NCI-H2227 (cell line): ENCODE data around the gene OTOA.
"Not testable (repeated sequence)": the region's sequence is repeated elsewhere in the genome, so short reads cannot be mapped to it uniquely, and the experiment has no call there.

Experiments
- DNase-seq: peaks from one replicate; lab custom pipeline; 2025; ENCODE audit not compliant: unreplicated experiment; lab: John Stamatoyannopoulos, UW

The OTOA gene

GRCh38 chr16:21639493-21639892 is 24.3 kb upstream of the OTOA start:
- DNase-seq: no peak

DNA sequence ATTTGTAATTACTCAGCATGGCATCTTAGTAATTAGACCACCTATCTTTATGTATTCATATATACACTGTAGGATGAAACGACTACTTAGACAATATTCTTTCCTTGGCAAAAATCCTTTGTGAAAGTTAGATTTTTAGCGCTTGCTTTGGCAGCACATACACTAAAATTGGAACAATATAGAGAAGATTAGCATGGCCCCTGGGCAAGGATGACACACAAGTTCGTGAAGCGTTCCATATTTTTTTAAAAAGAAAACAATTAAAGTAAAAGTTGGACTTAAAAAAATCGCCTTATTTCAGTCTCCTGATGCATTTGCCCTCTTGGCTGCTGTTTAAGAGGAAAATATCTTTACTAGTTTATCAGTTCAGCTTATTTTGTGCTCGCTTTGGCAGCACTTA is 21.9 kb upstream of the OTOA start:
- DNase-seq: no peak

GRCh38 chr16:21642861-21643260 is 20.9 kb upstream of the OTOA start:
- no peak for DNase-seq

DNA sequence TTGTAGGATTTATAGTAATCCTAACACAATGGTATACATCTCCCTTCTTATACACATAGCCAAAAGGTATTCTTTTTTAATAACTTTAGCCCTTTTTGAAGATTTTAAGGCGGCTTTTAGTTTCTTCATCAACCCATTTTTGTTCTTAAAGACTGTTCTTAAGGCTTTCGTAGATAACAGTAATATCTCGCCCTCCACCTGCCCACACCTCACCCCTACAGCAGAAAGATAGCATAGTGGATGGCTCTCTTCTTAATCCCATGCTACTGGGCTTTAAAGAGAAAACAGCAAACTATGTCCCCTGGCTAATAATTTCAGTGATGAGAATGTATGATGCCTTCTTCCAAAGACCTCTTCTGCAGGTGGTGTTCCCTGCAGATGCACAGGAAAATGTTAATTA is 20.0 kb upstream of the OTOA start:
- no peak for DNase-seq

- no peak for DNase-seq
Observed at GRCh38 chr16:21644674-21645073, 19.1 kb upstream of the OTOA start.

GRCh38 chr16:21645261-21645721 is 18.5 kb upstream of the OTOA start:
- no peak for DNase-seq

- DNase-seq: no peak
Observed at GRCh38 chr16:21646091-21646490, 17.7 kb upstream of the OTOA start.

DNA sequence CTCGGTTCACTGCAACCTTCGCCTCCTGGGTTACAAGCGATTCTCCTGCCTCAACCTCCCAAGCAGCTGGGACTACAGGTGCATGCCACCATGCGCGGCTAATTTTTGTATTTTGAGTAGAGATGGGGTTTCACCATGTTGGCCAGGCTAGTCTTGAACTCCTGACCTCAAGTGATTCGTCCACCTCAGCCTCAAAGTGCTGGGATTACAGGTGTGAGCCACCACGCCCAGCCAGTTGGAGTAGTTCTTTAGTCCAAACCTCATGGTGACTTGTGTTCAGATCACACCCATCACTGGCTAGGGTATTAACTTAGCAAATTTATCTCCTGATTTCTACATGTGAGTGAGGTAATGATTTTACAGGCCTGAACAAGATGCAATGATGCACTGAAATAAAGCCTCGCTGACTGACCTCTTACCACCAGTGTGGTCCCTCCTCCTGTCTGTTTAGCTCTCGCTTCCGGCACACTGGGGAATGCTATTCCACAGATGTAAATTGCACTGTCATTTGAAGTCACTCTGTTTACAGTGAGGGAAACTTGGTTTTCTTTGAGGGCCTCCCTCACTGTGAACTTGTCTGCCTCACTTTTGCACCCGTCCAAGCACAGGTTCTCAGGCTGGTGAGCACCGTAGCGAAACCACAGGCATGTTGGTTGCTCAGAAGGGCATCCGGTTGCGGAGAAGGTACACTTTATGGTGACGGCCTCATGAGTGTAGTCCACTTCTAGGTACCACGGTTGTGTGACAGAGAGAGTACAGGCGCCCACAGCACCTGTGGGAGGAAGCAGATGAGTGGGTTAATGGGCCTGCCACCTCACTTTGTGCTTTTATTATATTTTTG is 16.8 kb upstream of the OTOA start:
- no peak for DNase-seq

DNA sequence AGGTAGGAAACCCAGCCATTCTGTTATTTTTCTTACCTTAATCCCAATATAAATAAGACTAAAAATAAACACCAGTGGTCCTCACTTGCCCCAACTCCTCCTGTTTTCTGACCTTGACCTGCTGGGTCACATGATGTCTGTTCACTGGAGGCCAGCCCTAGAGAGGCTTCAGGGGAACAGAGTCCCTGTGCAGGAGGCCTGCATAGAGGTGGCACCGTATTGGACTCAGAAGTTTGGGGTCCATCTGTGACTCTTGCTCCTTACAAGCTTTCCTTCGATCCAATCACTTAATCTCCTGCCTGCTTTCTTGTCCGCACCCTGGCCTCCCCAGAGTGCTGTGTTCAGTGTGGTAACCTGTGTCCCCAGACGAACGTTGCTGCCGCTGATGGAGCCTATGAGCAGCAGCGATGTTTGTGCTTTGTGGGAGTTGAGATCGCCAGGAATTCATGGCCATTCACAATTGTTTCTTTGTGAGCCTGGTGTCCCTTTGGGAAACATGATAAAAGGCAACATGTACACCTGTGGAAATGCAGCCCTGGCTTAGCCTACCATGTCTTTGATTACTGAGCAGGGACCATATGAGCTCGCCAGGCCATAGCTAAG is 16.1 kb upstream of the OTOA start:
- no peak for DNase-seq

DNA sequence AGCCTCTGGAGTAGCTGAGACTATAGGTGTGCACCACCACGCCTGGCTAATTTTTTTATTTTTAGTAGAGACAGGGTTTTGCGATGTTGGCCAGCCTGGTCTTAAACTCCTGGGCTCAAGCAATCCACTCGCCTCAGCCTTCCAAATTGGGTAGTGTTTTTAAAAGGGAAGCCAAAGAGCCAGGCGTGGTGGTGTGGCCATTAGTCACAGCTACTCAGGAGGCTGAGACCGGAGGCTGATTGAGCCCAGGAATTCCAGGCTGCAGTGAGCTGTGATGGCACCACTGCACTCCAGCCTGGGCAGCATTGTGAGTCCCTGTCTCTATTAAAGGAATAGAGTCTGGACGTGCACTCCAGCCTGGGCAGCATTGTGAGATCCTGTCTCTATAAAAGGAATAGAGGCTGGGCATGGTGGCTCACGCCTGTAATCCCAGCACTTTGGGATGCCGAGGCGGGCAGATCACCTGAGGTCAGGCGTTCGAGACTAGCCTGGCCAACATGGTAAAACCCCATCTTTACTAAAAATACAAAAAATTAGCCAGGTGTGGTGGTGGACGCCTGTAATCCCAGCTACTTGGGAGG is 13.9 kb upstream of the OTOA start:
- DNase-seq: not testable (repeated sequence)

GRCh38 chr16:21650521-21650920 is 13.2 kb upstream of the OTOA start:
- no peak for DNase-seq

DNA sequence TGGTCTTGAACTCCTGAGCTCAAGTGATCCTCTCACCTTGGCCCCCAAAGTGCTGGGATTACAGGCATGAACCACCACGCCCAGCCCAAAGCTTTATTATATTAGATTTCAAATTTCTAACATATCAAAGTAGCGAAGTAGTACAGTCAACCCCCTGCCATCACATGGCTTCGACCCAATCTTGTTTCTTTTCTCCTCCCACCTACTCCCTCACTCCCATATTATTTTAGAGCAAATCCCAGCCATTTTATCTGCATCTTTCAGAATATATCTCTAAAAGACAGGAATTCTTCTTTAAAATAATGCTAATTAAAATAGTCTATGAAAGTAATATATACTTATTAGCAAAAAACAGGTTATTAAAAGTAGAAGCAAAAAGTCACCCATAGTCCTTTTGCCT is 12.3 kb upstream of the OTOA start:
- DNase-seq: no peak

GRCh38 chr16:21652453-21652852 is 11.3 kb upstream of the OTOA start, which contains the start of gene IGSF6:
IGSF6 (minus strand) TSS chr16:21652608; CDS start chr16:21652598, 10 bp downstream.
- DNase-seq: no peak

DNA sequence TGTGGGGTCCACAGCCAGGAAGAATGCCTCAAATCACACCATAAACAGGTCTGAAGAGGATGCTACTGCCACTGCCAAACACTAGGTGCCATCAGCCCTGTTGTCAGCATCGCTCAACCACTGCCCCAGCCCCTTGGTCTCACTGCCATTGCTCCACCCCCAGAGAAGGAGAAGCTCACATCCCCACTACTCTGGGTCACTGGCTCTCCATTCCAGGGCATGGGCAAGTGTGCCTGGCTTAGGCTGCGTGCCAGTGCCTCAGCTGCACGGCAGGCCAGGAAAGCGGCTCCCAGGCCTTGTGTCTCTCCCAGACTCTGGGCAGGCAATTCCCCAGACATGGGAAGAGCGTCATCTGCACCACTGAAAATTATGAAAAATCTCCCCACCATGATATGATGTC is 10.2 kb upstream of the OTOA start:
- DNase-seq: no peak

DNA sequence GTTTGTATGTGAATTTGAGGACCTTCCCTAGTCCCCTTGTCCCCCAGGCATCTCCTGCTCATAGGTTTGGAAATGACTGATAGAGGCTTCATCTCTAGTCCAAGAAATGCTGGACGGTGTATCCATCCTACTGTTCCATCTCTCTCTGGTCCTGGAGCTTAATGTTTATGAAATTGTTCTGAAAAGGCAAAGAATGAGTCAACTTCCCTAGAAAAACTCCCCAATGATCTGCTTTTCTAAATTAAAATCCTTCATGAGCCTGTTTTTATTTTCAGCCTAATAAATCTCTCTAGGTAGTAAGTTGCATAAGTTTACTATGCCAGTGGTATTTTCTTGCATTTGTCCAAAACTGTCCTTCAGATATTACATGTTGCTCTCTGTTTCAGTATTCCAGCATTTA is 9.3 kb upstream of the OTOA start:
- DNase-seq: no peak

DNA sequence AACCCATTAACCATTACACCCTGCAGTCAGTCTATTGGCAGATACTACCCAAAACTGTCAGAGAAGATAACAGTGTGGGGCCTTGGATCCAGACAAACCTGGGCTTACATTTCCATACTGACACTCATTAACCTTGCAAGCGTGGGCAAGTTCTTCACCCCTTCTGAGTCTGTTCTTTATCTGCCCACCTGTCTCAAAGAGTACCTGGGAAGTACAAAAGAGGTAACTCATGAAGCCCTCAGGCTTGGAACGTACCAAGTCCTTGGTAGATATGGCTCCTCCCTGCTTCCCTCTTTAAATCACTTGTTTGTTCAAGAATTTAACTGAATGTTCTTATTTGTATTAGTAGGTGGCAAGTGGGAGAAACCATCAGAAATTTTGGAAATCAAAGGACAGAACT is 8.9 kb upstream of the OTOA start:
- no peak for DNase-seq

DNA sequence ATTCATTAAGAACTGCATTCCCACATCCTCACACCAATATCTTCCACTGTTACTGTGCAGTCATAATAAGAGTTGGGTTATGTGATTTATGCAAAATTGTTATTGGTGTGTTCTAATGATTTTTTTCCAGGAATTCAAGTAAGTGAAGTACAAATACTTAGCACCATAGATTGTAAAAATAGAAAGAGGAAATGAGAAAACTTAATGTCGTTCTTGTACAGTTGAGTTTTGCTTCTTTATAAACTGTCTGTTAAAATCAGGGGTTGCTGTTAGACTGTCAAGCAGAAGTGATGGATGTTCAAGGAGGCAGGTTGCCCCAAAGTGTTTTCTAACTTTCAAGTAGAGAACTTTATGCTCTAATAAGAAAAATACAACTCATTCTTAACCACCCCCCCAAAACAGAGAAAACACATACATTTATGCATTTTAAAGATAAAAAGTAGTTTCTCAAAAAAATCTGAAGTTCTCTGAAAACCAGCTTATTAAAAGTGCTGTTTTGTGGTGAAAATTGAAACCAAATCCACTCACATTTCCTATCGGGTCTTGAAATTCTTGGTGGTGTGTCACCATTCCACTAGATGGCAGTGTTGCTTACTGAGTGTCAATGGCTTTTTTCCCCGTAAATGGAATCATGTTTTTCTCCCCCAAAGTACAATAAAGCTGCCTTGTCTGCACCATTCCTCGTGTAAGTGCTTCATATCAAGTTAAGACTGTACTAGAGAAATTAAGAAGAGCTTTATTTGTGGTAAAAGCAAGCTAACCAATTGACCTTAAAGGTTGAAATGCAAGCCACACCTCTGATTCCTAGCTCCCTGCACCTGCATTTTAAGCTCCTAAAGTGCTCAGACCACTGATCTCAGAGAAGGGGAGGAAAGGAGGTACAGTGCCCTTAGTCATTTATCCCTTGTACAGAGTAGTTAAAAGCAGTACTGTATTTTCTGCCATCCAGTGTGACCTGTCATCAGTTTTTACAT is 6.7 kb upstream of the OTOA start:
- DNase-seq: peak; percentile 76

GRCh38 chr16:21659124-21659523 is 4.6 kb upstream of the OTOA start:
- DNase-seq: no peak

- DNase-seq: no peak
Observed at GRCh38 chr16:21664801-21665492, 1.2 kb downstream of the OTOA start.

GRCh38 chr16:21666772-21667171 is 3.0 kb downstream of the OTOA start:
- DNase-seq: no peak
